ENCODE data around the gene GPR6. TPM values are rescaled to one million over a fixed set of nuclear protein-coding genes. Genes with fewer than 3 reads are reported as not detected.

The GPR6 gene
- total and polyA plus RNA-seq, 2 of the 8 experiments (the other 6 are each of a cell fraction or from before 2014, with no cell fraction given), result 0.18 to 0.37 TPM

DNA sequence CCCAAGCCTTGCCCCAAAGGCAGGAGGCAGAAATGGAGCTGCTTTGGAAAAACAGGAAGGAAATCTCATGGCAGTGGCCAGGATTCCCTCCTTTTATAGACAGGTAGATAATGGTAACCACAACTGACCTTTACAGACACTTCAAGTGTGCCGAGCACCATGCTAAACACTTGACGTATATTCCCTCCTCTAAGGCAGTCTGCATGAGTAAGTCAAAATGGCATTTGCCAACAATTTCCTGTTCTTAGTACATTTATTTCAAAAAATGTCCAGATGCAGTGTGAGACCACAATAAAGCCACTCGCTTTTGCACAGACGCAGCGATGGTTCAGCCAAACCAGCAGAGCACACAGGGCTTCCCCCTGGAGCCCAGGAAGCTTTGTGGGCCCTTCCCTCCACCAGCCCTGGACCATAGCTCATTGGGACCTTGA, 16.5 kb upstream of the GPR6 start:
- Histone ChIP-seq H3K27me3 (replicated peaks in 1 of 4; ENCODE audit: control insufficient read depth in 3 of 4, extremely low read depth in 1 of 4, insufficient read depth in 3 of 4, low read length in 3 of 4) (no peaks in the 10 kb centered on the region; a peak in 2 of 7 replicates), H3K4ac (replicated peaks; ENCODE audit: insufficient read length, low read depth, low read length) (no peak overlapping the region), H3K14ac (ENCODE audit: insufficient read length) (no peak overlapping the region), H3K4me1 (replicated peaks in 1 of 4; ENCODE audit: control insufficient read depth in 3 of 4, insufficient read depth in 4 of 4, low read length in 3 of 4) (no peaks in the 10 kb centered on the region), H4K8ac (ENCODE audit: extremely low read depth, insufficient read depth, low read length) (no peak overlapping the region), H3K23me2 (ENCODE audit: low read depth, low read length) (no peaks in the 10 kb centered on the region), H4K91ac (replicated peaks; ENCODE audit: insufficient read length, low read length) (no peak overlapping the region), H3K79me2 (ENCODE audit: control insufficient read depth in 1 of 2, insufficient read depth in 2 of 2, low read length in 2 of 2) (no peaks in the 10 kb centered on the region), H3K4me2 (ENCODE audit: insufficient read depth in 1 of 2, low read depth in 2 of 2, low read length in 2 of 2) (no peak overlapping the region), H3K79me1 (ENCODE audit: low read depth, low read length) (no peaks in the 10 kb centered on the region), H3K36me3 (ENCODE audit: control insufficient read depth in 2 of 4, insufficient read depth in 4 of 4, low read length in 3 of 4) (no peaks in the 10 kb centered on the region), H2AK5ac (ENCODE audit: low read depth, low read length) (no peak overlapping the region), H4K5ac (ENCODE audit: insufficient read length, low read depth, low read length) (no peak overlapping the region), H3K18ac (ENCODE audit: extremely low read depth, low read length) (no peak overlapping the region), H3K23ac (ENCODE audit: insufficient read length) (no peak overlapping the region), H2AFZ (ENCODE audit: low read length) (no peak overlapping the region), H3K9me3 (ENCODE audit: insufficient read depth in 2 of 2, low read depth in 1 of 2, low read length in 1 of 2) (no peaks in the 10 kb centered on the region), H2BK12ac (ENCODE audit: low read depth, low read length) (no peak overlapping the region), H4K20me1 (replicated peaks in 1 of 2; ENCODE audit: control insufficient read depth in 1 of 2, insufficient read depth in 2 of 2, low read length in 2 of 2) (no peaks in the 10 kb centered on the region), H3K4me3 (ENCODE audit: extremely low read depth in 1 of 4, insufficient read depth in 2 of 4, low read depth in 3 of 4, low read length in 4 of 4) (no peak overlapping the region), H3K9ac (replicated peaks in 1 of 4; ENCODE audit: extremely low read depth in 1 of 4, low read depth in 3 of 4, low read length in 3 of 4) (no peak overlapping the region), H2BK5ac (ENCODE audit: low read depth, low read length) (no peak overlapping the region), H3K27ac (ENCODE audit: low read depth, low read length) (no peak overlapping the region), H2BK20ac (ENCODE audit: low read length) (no peak overlapping the region), H2BK15ac (ENCODE audit: low read length) (no peak overlapping the region), H3K56ac (replicated peaks; ENCODE audit: insufficient read length, low read depth, low read length) (no peak overlapping the region), H2BK120ac (replicated peaks; ENCODE audit: low read depth, low read length) (no peak overlapping the region)
- 87% methylated on average over 5 of the region's 5 CpGs; no CpG with 5 or more reads in 1 of the 2 experiments for WGBS, 2 experiments (ENCODE audit: extremely low coverage in 1 of 2, insufficient coverage in 1 of 2, insufficient read length in 1 of 2, insufficient replicate concordance in 2 of 2, low coverage in 1 of 2, low lambda C conversion rate in 2 of 2, missing lambda C conversion rate in 1 of 2)
- DNase-seq (ENCODE audit: low read depth in 1 of 2, low spot score in 2 of 2) (no peak), FAIRE-seq (no peak)
- CTCF ChIA-PET (ENCODE audit: partially characterized antibody), result interaction anchor here (0.8 to 1.6 kb wide), 5 partner anchors 11 to 178 kb away, joined by 3 to 4 read pairs (median 4); partner anchors contain the start of gene GPR6
- TF ChIP-seq GABPA (IDR thresholded peaks at IDR 0.05; ENCODE audit: borderline replicate concordance, insufficient read depth, low read length) (no peak), POU5F1 (IDR thresholded peaks at IDR 0.05; ENCODE audit: low read depth, low read length) (no peak), MAFK (IDR thresholded peaks at IDR 0.05; ENCODE audit: low read depth, low read length) (no peak), HDAC2 (IDR thresholded peaks at IDR 0.05; ENCODE audit: borderline replicate concordance in 1 of 2, low read depth in 2 of 2, low read length in 2 of 2) (no peak), RXRA (IDR thresholded peaks at IDR 0.05; ENCODE audit: insufficient read depth, low read depth, low read length) (no peak), SAP30 (IDR thresholded peaks at IDR 0.05; ENCODE audit: insufficient read depth, insufficient replicate concordance, low read length) (no peak)
- POLR2A ChIA-PET (ENCODE audit: partially characterized antibody), result no interaction called here

Data from H1 (cell line).